ENCODE measurements around the gene HPS1. TPM values are rescaled to one million over a fixed set of nuclear protein-coding genes. Genes with fewer than 3 reads are reported as not detected.

The HPS1 gene
- total and polyA plus RNA-seq, 11 donors, result 20.9 to 61.4 (median 38.5) TPM

GRCh38 chr10:98444314-98445006 is 2.3 kb downstream of the HPS1 start:
- TF ChIP-seq POLR2A (IDR thresholded peaks at IDR 0.05), result no peak
- TF ChIP-seq CTCF (IDR thresholded peaks at IDR 0.05), result no peak
- intact Hi-C loops (cut with DNase I), result no loop called here
- ATAC-seq (no peak), DNase-seq (no peak)
- H3K27me3 ChIP-seq, result no peaks in the 10 kb centered on the region
- no peak overlapping the region for H3K27ac ChIP-seq
- 77 to 92% (median 87%) methylated on average over 9 of the region's 9 CpGs for WGBS, 4 donors
- peaks cover 0 to 29% (median 6%) of the 10 kb centered on the region in 12 donors for H3K4me1 ChIP-seq
- no peaks in the 10 kb centered on the region for H3K9me3 ChIP-seq
- H3K36me3 ChIP-seq, result peaks cover 0 to 58% (median 38%) of the 10 kb centered on the region in 9 donors
- no peak overlapping the region for H3K4me3 ChIP-seq

- Histone ChIP-seq H3K9me3 (no peaks in the 10 kb centered on the region), H3K36me3 (peaks cover 0 to 97% (median 69%) of the 10 kb centered on the region in 9 donors), H3K27ac (no peak overlapping the region), H3K27me3 (no peaks in the 10 kb centered on the region), H3K4me1 (peaks cover 0 to 8% (median 1%) of the 10 kb centered on the region in 12 donors), H3K4me3 (no peak overlapping the region)
- 92 to 99% (median 95%) methylated on average over 4 of the region's 4 CpGs for WGBS, 4 donors
- DNase-seq (no peak), ATAC-seq (no peak)
- TF ChIP-seq CTCF (IDR thresholded peaks at IDR 0.05) (no peak), POLR2A (IDR thresholded peaks at IDR 0.05) (no peak)
- intact Hi-C loops (cut with DNase I), result no loop called here
Observed at GRCh38 chr10:98438715-98439114, 8.0 kb downstream of the HPS1 start.

- TF ChIP-seq POLR2A (IDR thresholded peaks at IDR 0.05), result no peak
- no peak for TF ChIP-seq CTCF (IDR thresholded peaks at IDR 0.05)
- WGBS, 4 donors, result 60 to 78% (median 70%) methylated on average over 4 of the region's 4 CpGs
- Histone ChIP-seq H3K27me3 (no peaks in the 10 kb centered on the region), H3K4me1 (peaks cover 0 to 8% (median 1%) of the 10 kb centered on the region in 12 donors), H3K4me3 (no peak overlapping the region), H3K27ac (peak overlapping the region in 5 of 12 donors; percentile 3 to 43 (median 25)), H3K36me3 (peaks cover 4 to 95% (median 61%) of the 10 kb centered on the region in 9 donors), H3K9me3 (peaks cover 0 to 12% (median 0%) of the 10 kb centered on the region in 12 donors)
- DNase-seq (no peak), ATAC-seq (peak; percentile 57 to 86 (median 80))
- intact Hi-C loops (cut with DNase I), result no loop called here
Observed at GRCh38 chr10:98436704-98437103, 10.0 kb downstream of the HPS1 start.

- no peak for TF ChIP-seq CTCF (IDR thresholded peaks at IDR 0.05)
- no peak for TF ChIP-seq POLR2A (IDR thresholded peaks at IDR 0.05)
- no peak overlapping the region for H3K27ac ChIP-seq
- no peaks in the 10 kb centered on the region for H3K27me3 ChIP-seq
- H3K36me3 ChIP-seq, result peaks cover 4 to 95% (median 63%) of the 10 kb centered on the region in 9 donors
- H3K4me1 ChIP-seq, result peaks cover 0 to 21% (median 5%) of the 10 kb centered on the region in 12 donors
- intact Hi-C loops (cut with DNase I), result no loop called here
- H3K9me3 ChIP-seq, result peaks cover 0 to 12% (median 0%) of the 10 kb centered on the region in 12 donors
- no peak overlapping the region for H3K4me3 ChIP-seq
- 91 to 98% (median 97%) methylated on average over 12 of the region's 12 CpGs for WGBS, 4 donors
- DNase-seq (no peak), ATAC-seq (no peak)
Observed at GRCh38 chr10:98435178-98435577, 11.6 kb downstream of the HPS1 start.

Data from heart left ventricle (tissue), 16 donors.